Effector CD8-positive, alpha-beta T cell (primary cell): Measurements from ENCODE around the gene IFNGR1.
"Not testable (repeated sequence)": the region's sequence is repeated elsewhere in the genome, so short reads cannot be mapped to it uniquely, and the experiment has no call there.

ENCODE experiments used
- DNase-seq: peaks from one replicate; lab custom pipeline; 2025; lab: John Stamatoyannopoulos, UW
- total RNA-seq, 4 experiments: gene quantifications; one replicate each; lab custom pipeline; 2026; lab: John Stamatoyannopoulos, UW

IFNGR1 gene
- total RNA-seq = 45.2 to 69.9 (median 55.9) reads per million in 4 experiments

GRCh38 chr6:137218917-137219663 is at the start of gene IFNGR1:
Gene IFNGR1 (minus strand): TSS chr6:137219385. CDS start chr6:137219327, 58 bp downstream.
- peak; percentile 86 for DNase-seq

GRCh38 chr6:137268911-137269310 is 49.7 kb upstream of the IFNGR1 start:
- no peak for DNase-seq

- no peak for DNase-seq
These were observed 47.1 kb upstream of the IFNGR1 start for GRCh38 chr6:137266309-137266586.

- DNase-seq = no peak
These were observed 46.5 kb upstream of the IFNGR1 start for GRCh38 chr6:137265561-137266308.

- DNase-seq = no peak
These were observed 45.3 kb upstream of the IFNGR1 start for GRCh38 chr6:137264311-137265075.

- no peak for DNase-seq
These were observed 42.6 kb upstream of the IFNGR1 start for GRCh38 chr6:137261761-137262160.

GRCh38 chr6:137261361-137261760 is 42.2 kb upstream of the IFNGR1 start:
- DNase-seq = no peak

- no peak for DNase-seq
These were observed 41.0 kb upstream of the IFNGR1 start for GRCh38 chr6:137260217-137260616.

GRCh38 chr6:137259349-137259748 is 40.2 kb upstream of the IFNGR1 start:
- DNase-seq = no peak

GRCh38 chr6:137258170-137258569 is 39.0 kb upstream of the IFNGR1 start:
- DNase-seq = no peak

GRCh38 chr6:137256350-137257103 is 37.3 kb upstream of the IFNGR1 start:
- no peak for DNase-seq

GRCh38 chr6:137254966-137255365 is 35.8 kb upstream of the IFNGR1 start:
- DNase-seq = no peak

- not testable (repeated sequence) for DNase-seq
These were observed 35.2 kb upstream of the IFNGR1 start for GRCh38 chr6:137254430-137254829.

- no peak for DNase-seq
These were observed 29.5 kb upstream of the IFNGR1 start for GRCh38 chr6:137248702-137249101.

GRCh38 chr6:137247724-137248123 is 28.5 kb upstream of the IFNGR1 start:
- no peak for DNase-seq

GRCh38 chr6:137246791-137247202 is 27.6 kb upstream of the IFNGR1 start:
- DNase-seq = no peak

GRCh38 chr6:137246164-137246563 is 27.0 kb upstream of the IFNGR1 start:
- no peak for DNase-seq

- DNase-seq = no peak
These were observed 22.4 kb upstream of the IFNGR1 start for GRCh38 chr6:137241481-137242038.

- DNase-seq = no peak
These were observed 21.0 kb upstream of the IFNGR1 start for GRCh38 chr6:137240168-137240567.

GRCh38 chr6:137237413-137238170 is 18.4 kb upstream of the IFNGR1 start:
- no peak for DNase-seq
